Ovary (tissue), 9 donors: Measurements from ENCODE around the gene HSD11B2. TPM values are rescaled to one million over a fixed set of nuclear protein-coding genes. Genes with fewer than 3 reads are reported as not detected.
A peak's percentile ranks its signal among the peaks of the same experiment; 100 is the strongest.

Experiments used
- DNase-seq, 5 donors: peaks; one replicate each; pipeline ENCODE4 v3.0.0-alpha.2; 2019 to 2020
- H3K27ac ChIP-seq, 2 donors: fragments of 200-600 bp; one replicate each; pipeline versions ENCODE4 v1.5.1 to v1.8.0; 2019 to 2022
- H3K27me3 ChIP-seq: fragments of 200-600 bp; one replicate; pipeline ENCODE4 v1.8.0; 2022
- H3K36me3 ChIP-seq: fragments of 200-600 bp; sonication (generic); one replicate; pipeline ENCODE4 v1.5.1; 2019
- H3K4me1 ChIP-seq: one replicate; pipeline ENCODE4 v1.8.1; 2013; ENCODE audit warnings: mild to moderate bottlenecking, moderate library complexity; ENCODE audit not compliant: insufficient read depth
- H3K4me3 ChIP-seq: fragments of 200-600 bp; sonication (generic); one replicate; pipeline ENCODE4 v1.5.1; 2017
- H3K9me3 ChIP-seq, 2 donors: fragments of 200-600 bp in 1 of 2; sonication (generic) in 1 of 2; one replicate each; pipeline versions ENCODE4 v1.5.1 to v1.8.1; 2013 to 2019; ENCODE audit warnings: mild to moderate bottlenecking in 1 of 2, moderate library complexity in 1 of 2
- CTCF ChIP-seq, 3 donors: fragments of 450-650 bp in 2 of 3; fragments of 200-600 bp in 1 of 3; IDR thresholded peaks; one replicate each; pipeline versions ENCODE4 v1.5.1 to v1.8.0; 2016 to 2022; ENCODE audit warnings: antibody characterized with exemption in 3 of 3, mild to moderate bottlenecking in 1 of 3
- EP300 ChIP-seq: sonication (generic); formaldehyde crosslinking; IDR thresholded peaks from one replicate; pipeline ENCODE4 v1.6.1; 2017; ENCODE audit warnings: antibody characterized with exemption
- POLR2A ChIP-seq: fragments of 450-650 bp; IDR thresholded peaks from one replicate; pipeline ENCODE4 v1.6.1; 2017; ENCODE audit warnings: antibody characterized with exemption, mild to moderate bottlenecking, moderate library complexity
- WGBS, 3 donors: extraction: QIAGEN DNeasy Blood & Tissue Kit in 1 of 3; methylation state at CpG; one replicate each; pipeline versions ENCODE4 v1.1.5 to v1.1.7; 2013 to 2017; 5-methylcytosine and 5-hydroxymethylcytosine counted together
- intact Hi-C, 4 donors: fragments of 100-400 bp; cut with DNase I; formaldehyde crosslinking; loops; one replicate each; pipeline versions ENCODE4 v1.11.0 to v1.15.1; 2022 to 2023
- polyA plus RNA-seq, 2 donors: library from polyadenylated mRNA; stranded (reverse); fragments of 200-250 nt in 1 of 2; fragments of 350-450 nt in 1 of 2; fragmentation: Illumina TruSeq in 1 of 2; extraction: RNeasy Lipid Tissue Mini Kit (QIAGEN cat#74804) in 1 of 2; gene quantifications; one replicate each; pipeline ENCODE4 v1.2.3, GENCODE V29; 2013 to 2014
- total RNA-seq, 7 donors: library from RNA; depleted of rRNA in 2 of 7; stranded (reverse); fragments of >200 nt in 2 of 7; fragmentation: NEBNext Ultra II Directional in 3 of 7; extraction: Animal tissue kit (Norgen Biotek cat#: 25700) in 3 of 7; gene quantifications; one replicate each; pipeline versions ENCODE4 v1.1.0 to v1.2.4, GENCODE V29; 2016 to 2023
- donor health status: DM: no; HTN: no; CAD: no; lungs with moderate emphysema.
- donor health status: DM: no; HTN: no; CAD: no.
- donor health status: Bipolar disorder and iron deficiency.
- donor health status: DM: yes; HTN: yes; CAD: no.
- donor health status: DM: no; HTN: no; CAD: no.
- donor health status: DM: yes; HTN: yes; CAD: no.

HSD11B2 gene
- total and polyA plus RNA-seq, 9 donors = 1.3 to 26.3 (median 15.7) TPM

DNA sequence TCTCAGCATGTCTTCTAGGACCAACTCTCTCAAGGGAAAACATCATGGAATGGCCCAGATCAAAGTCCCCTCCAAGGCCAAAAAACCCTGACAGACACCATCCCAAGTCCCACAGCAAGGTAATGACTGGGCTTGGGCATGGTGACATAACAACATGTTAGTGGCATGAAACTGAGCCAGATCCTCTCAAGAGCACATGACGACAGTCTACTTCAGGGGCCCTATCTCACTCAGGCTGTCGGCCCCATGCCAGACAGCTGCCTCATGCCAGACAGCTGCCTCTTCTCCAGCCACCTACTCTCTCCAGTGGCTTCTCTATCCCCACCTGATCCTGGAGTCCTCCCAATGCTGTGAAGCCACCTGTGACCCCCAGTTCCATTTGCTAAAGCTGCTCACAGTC, 18.4 kb downstream of the HSD11B2 start:
- 12 to 45% (median 27%) methylated on average over 2 of the region's 2 CpGs for WGBS, 3 donors
- Histone ChIP-seq H3K4me3 (no peak overlapping the region), H3K27ac (peak overlapping the region; percentile 5 to 59), H3K4me1 (peaks cover 55% of the 10 kb centered on the region), H3K36me3 (no peaks in the 10 kb centered on the region), H3K27me3 (no peaks in the 10 kb centered on the region), H3K9me3 (no peaks in the 10 kb centered on the region)
- TF ChIP-seq POLR2A = no peak
- TF ChIP-seq CTCF (IDR thresholded peaks at IDR 0.05) = no peak
- TF ChIP-seq EP300 = no peak
- peak in 2 of 5 donors; percentile 46 to 60 for DNase-seq
- intact Hi-C loops = no loop called here

DNA sequence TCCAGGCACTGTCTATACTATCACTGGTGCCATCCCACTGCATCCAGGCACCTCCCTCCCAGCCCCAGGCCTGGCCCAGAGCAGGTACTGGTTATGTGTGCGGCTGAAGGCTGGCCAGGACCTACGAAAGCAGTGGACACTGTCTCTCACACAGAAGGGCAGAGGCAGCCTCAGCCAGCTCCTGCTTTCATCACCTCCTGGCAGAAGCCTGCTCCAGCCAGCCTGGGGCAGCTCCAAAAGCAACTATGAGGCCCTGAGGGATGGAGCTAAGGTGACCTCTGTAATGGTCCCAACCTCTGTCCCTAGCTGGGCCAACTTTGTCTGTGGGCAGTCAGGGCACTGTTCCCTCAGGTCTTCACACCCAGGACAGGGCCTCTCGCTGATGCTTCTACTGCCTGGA, 18.8 kb downstream of the HSD11B2 start:
- Histone ChIP-seq H3K4me1 (peaks cover 51% of the 10 kb centered on the region), H3K36me3 (no peaks in the 10 kb centered on the region), H3K27ac (peak overlapping the region; percentile 5 to 59), H3K27me3 (no peaks in the 10 kb centered on the region), H3K4me3 (no peak overlapping the region), H3K9me3 (no peaks in the 10 kb centered on the region)
- DNase-seq = peak in 2 of 5 donors; percentile 47 to 56
- TF ChIP-seq EP300 = no peak
- no peak for TF ChIP-seq CTCF (IDR thresholded peaks at IDR 0.05)
- TF ChIP-seq POLR2A = no peak
- WGBS, 3 donors = 53 to 69% (median 64%) methylated on average over 3 of the region's 3 CpGs
- intact Hi-C loops = no loop called here

- peaks cover 37% of the 10 kb centered on the region for H3K4me1 ChIP-seq
- no peaks in the 10 kb centered on the region for H3K9me3 ChIP-seq
- 51 to 63% (median 55%) methylated on average over 12 of the region's 12 CpGs for WGBS, 3 donors
These were observed 20.3 kb downstream of the HSD11B2 start for GRCh38 chr16:67451061-67451703.

GRCh38 chr16:67451704-67452435, 20.9 kb downstream of the HSD11B2 start:
- Histone ChIP-seq H3K27ac (no peak overlapping the region), H3K4me1 (peaks cover 35% of the 10 kb centered on the region), H3K4me3 (no peak overlapping the region), H3K27me3 (no peaks in the 10 kb centered on the region), H3K9me3 (no peaks in the 10 kb centered on the region), H3K36me3 (no peaks in the 10 kb centered on the region)
- intact Hi-C loops = no loop called here
- no peak for DNase-seq
- 52 to 58% (median 52%) methylated on average over 2 of the region's 2 CpGs for WGBS, 3 donors
- TF ChIP-seq POLR2A (no peak), EP300 (no peak), CTCF (IDR thresholded peaks at IDR 0.05) (no peak)

More at GRCh38 chr16:67451061-67451703, 20.3 kb downstream of the HSD11B2 start:
- no peak overlapping the region for H3K4me3 ChIP-seq
- TF ChIP-seq CTCF (IDR thresholded peaks at IDR 0.05) (no peak), EP300 (no peak), POLR2A (no peak)
- no peaks in the 10 kb centered on the region for H3K36me3 ChIP-seq
- intact Hi-C loops = no loop called here
- H3K27me3 ChIP-seq = no peaks in the 10 kb centered on the region
- H3K27ac ChIP-seq = no peak overlapping the region
- peak in 2 of 5 donors; percentile 68 to 71 for DNase-seq
